OCI-LY3 (cell line): Measurements from ENCODE around the gene E2F1.

Experiments used
- H2AFZ ChIP-seq: fragments of 200-600, 300-600 bp; shearing (Covaris generic); 2 replicates; pipeline ENCODE4 v1.6.0; 2014; ENCODE audit warnings: antibody characterized with exemption, low read depth, low read length
- H3K27ac ChIP-seq: fragments of 200-600, 300-600 bp; sonication (generic); 2 replicates; pipeline ENCODE4 v1.5.1; 2014; ENCODE audit warnings: mild to moderate bottlenecking, low read length, moderate library complexity, mixed read lengths
- H3K27me3 ChIP-seq: fragments of 200-600, 300-600 bp; sonication (generic); 2 replicates; pipeline ENCODE4 v1.6.1; 2014; ENCODE audit warnings: low read depth, low read length, mixed read lengths
- H3K36me3 ChIP-seq: fragments of 200-600, 300-600 bp; sonication (generic); replicated peaks from 2 replicates; pipeline ENCODE3; 2014; ENCODE audit warnings: low read depth, low read length, mixed read lengths
- H3K4me1 ChIP-seq: fragments of 300-600, 200-600 bp; sonication (generic); 2 replicates; pipeline ENCODE4 v1.6.1; 2014; ENCODE audit warnings: low read length, mixed read lengths
- H3K4me2 ChIP-seq: fragments of 200-600, 300-600 bp; sonication (generic); 2 replicates; pipeline ENCODE4 v1.6.1; 2014; ENCODE audit warnings: low read length, mixed read lengths
- H3K4me3 ChIP-seq: fragments of 300-600, 200-600 bp; sonication (generic); 2 replicates; pipeline ENCODE4 v1.5.1; 2014; ENCODE audit warnings: antibody characterized with exemption, mild to moderate bottlenecking, low read length, moderate library complexity
- H3K79me2 ChIP-seq: fragments of 300-600, 200-600 bp; shearing (Covaris generic); 2 replicates; pipeline ENCODE4 v1.6.1; 2014; ENCODE audit warnings: mild to moderate bottlenecking, low read length, mixed read lengths
- H3K9ac ChIP-seq: fragments of 300-600, 200-600 bp; shearing (Covaris generic); 2 replicates; pipeline ENCODE4 v1.6.0; 2014; ENCODE audit warnings: mild to moderate bottlenecking, low read length, moderate library complexity
- H3K9me3 ChIP-seq: fragments of 200-600, 300-600 bp; shearing (Covaris generic); 2 replicates; pipeline ENCODE4 v1.6.1; 2014; ENCODE audit warnings: low read length, mixed read lengths; ENCODE audit not compliant: insufficient read depth
- H4K20me1 ChIP-seq: fragments of 200-600, 300-600 bp; sonication (generic); 2 replicates; pipeline ENCODE4 v1.6.1; 2016; ENCODE audit warnings: low read length, mixed read lengths; ENCODE audit not compliant: insufficient read depth
- EZH2phosphoT487 ChIP-seq: fragments of 200-600 bp; shearing (Covaris generic); IDR thresholded peaks from 2 replicates; pipeline ENCODE4 v1.6.1; 2018; ENCODE audit warnings: antibody characterized with exemption, mixed run types, low read depth
- TF ChIP-seq, protein P1 (sequence below): fragments of 200-600, 300-600 bp; sonication (generic); IDR thresholded peaks from 2 replicates; pipeline ENCODE4 v1.5.1; 2014; ENCODE audit warnings: antibody characterized with exemption, low read length, low read depth

Gene E2F1

DNA sequence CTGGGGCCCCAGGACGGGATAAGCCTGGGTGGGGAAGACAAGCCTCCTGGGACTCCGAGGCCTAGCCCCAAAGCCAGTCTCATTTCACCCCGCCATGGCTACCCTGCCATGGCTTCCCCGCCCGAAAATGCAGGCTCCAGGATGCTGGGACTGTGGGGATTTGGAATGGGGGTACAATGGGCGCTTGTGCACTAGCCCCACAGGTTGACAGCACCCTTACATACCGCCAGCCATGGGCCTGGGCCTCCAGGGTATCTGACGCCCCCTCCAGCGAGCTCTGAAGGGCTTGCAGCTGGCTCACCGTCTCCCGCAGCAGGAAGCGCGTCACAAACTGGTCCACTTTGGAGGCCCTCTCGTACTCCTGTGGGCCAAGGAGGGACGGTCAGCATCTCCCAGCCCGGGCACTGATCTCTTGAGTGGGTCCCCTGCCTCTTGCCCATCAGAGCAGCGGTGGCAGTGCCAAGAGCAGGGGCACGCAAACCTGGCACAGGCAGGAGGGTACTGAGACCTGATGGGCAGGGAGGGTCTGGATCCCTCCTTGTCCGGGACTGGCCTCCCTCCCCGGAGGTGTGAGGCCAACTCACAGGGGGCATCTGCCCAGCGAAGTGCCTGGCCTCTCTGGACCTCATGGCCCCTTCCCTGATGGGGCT is 26.0 kb downstream of the E2F1 start:
- H3K27ac ChIP-seq, result no peak overlapping the region
- no peak overlapping the region for H3K4me3 ChIP-seq
- no peaks in the 10 kb centered on the region for H3K27me3 ChIP-seq
- no peak overlapping the region for H2AFZ ChIP-seq
- no peaks in the 10 kb centered on the region for H3K36me3 ChIP-seq
- no peaks in the 10 kb centered on the region for H3K9me3 ChIP-seq
- TF ChIP-seq, protein P1, sequence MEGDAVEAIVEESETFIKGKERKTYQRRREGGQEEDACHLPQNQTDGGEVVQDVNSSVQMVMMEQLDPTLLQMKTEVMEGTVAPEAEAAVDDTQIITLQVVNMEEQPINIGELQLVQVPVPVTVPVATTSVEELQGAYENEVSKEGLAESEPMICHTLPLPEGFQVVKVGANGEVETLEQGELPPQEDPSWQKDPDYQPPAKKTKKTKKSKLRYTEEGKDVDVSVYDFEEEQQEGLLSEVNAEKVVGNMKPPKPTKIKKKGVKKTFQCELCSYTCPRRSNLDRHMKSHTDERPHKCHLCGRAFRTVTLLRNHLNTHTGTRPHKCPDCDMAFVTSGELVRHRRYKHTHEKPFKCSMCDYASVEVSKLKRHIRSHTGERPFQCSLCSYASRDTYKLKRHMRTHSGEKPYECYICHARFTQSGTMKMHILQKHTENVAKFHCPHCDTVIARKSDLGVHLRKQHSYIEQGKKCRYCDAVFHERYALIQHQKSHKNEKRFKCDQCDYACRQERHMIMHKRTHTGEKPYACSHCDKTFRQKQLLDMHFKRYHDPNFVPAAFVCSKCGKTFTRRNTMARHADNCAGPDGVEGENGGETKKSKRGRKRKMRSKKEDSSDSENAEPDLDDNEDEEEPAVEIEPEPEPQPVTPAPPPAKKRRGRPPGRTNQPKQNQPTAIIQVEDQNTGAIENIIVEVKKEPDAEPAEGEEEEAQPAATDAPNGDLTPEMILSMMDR, result no peak
- TF ChIP-seq EZH2phosphoT487, result no peak
- H3K9ac ChIP-seq, result no peak overlapping the region
- H4K20me1 ChIP-seq, result no peaks in the 10 kb centered on the region
- H3K4me1 ChIP-seq, result peaks cover 16% of the 10 kb centered on the region
- H3K4me2 ChIP-seq, result no peak overlapping the region
- H3K79me2 ChIP-seq, result no peaks in the 10 kb centered on the region

DNA sequence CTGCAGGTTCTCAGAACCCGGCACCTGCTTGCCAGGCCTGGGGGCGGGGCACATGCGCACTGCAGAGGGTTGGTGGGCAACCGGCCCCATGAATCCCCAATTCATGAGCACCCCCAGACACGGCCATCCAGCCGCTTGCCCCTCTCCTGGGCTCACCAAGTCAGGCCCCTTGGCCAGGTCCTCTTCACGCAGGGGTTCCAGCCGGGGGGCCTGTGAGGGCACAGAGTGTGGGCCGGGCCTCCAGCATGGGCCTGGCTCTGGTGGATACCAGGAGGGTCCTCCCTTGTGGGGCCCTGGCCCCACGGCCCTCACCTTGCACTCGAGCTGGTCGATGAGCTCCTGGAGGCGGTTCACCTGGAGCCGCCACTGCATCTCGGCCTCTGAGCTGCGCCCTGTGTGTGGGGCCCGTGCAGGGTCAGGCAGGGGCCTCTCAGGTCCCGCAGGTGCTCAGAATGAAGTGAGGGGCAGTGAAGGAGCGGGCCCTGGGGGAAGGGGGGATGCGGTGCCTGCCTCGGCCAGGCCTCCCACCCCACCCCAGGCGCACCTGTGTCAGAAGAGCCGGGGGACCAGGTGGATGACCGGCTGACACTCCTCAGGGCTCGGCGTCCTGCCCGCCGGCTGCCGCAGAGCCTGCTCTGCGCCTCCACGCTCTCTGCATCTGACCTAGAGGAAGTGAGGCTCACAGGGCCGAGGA is 26.7 kb downstream of the E2F1 start:
- TF ChIP-seq EZH2phosphoT487, result no peak
- TF ChIP-seq, protein P1, result no peak
- Histone ChIP-seq H2AFZ (no peak overlapping the region), H3K4me3 (no peak overlapping the region), H3K36me3 (no peaks in the 10 kb centered on the region), H3K9ac (no peak overlapping the region), H3K4me2 (no peak overlapping the region), H4K20me1 (no peaks in the 10 kb centered on the region), H3K27ac (no peak overlapping the region), H3K9me3 (no peaks in the 10 kb centered on the region), H3K4me1 (peaks cover 14% of the 10 kb centered on the region), H3K27me3 (no peaks in the 10 kb centered on the region), H3K79me2 (no peaks in the 10 kb centered on the region)

DNA sequence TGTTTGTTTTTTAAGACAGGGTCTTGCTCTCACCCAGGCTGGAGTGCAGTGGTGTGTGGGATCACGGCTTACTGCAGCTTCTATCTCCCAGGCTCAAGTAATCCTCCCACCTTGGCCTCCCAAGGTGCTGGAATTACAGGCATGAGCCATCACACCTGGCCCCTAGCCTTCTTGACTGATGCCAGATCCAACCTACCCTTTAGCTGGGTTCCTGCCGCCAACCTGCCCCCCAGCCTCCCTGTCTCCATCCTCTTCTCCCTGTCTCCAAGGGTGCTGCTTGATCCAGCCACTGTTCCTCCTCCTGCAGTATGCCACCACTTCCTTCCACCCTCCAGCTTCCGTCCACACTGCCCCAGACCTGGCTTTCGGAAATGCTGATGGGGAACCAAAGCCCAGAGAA is 27.3 kb downstream of the E2F1 start:
- no peak for TF ChIP-seq EZH2phosphoT487
- TF ChIP-seq, protein P1, result no peak
- Histone ChIP-seq H3K36me3 (no peaks in the 10 kb centered on the region), H3K27me3 (no peaks in the 10 kb centered on the region), H3K4me2 (no peak overlapping the region), H3K9me3 (no peaks in the 10 kb centered on the region), H3K27ac (no peak overlapping the region), H3K4me3 (no peak overlapping the region), H3K9ac (no peak overlapping the region), H2AFZ (no peak overlapping the region), H3K79me2 (no peaks in the 10 kb centered on the region), H3K4me1 (peaks cover 12% of the 10 kb centered on the region), H4K20me1 (no peaks in the 10 kb centered on the region)

DNA sequence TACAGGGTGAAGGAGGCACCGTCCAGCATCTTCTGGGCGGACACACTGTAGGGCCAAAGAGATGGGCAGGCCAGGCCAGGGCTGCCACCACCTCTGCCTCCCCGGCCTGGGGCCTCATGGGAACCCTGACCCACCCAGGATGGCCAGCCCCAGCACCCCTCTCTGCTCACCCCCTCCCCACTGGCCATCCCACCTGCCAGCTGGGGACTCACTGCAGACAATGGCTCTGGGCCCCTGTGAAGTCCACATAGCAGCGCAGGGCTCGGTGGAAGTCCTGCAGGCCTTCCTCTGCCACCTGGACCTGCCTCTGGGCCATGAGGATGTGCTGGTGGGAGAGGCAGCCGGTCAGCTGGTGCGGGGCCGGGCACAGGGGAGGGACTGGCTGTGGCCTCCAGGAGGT is 27.7 kb downstream of the E2F1 start:
- Histone ChIP-seq H3K4me3 (no peak overlapping the region), H3K27ac (no peak overlapping the region), H3K79me2 (no peaks in the 10 kb centered on the region), H3K9me3 (no peaks in the 10 kb centered on the region), H3K4me2 (no peak overlapping the region), H2AFZ (no peak overlapping the region), H3K4me1 (peaks cover 16% of the 10 kb centered on the region), H4K20me1 (no peaks in the 10 kb centered on the region), H3K36me3 (no peaks in the 10 kb centered on the region), H3K27me3 (no peaks in the 10 kb centered on the region), H3K9ac (no peak overlapping the region)
- TF ChIP-seq EZH2phosphoT487, result no peak
- TF ChIP-seq, protein P1, result no peak
